Stimulated activated CD4-positive, alpha-beta T cell treated with anti-CD3 and anti-CD28 coated beads, Interleukin-1b, Interleukin-23, amount 100 ng/mL, for 48 hours (primary cell): ENCODE results near the gene ZFP91.
A peak's percentile ranks its signal among the peaks of the same experiment; 100 is the strongest.

Source experiments
- DNase-seq: peaks from one replicate; pipeline ENCODE4 v3.0.0-alpha.2; 2020

The ZFP91 gene

DNA sequence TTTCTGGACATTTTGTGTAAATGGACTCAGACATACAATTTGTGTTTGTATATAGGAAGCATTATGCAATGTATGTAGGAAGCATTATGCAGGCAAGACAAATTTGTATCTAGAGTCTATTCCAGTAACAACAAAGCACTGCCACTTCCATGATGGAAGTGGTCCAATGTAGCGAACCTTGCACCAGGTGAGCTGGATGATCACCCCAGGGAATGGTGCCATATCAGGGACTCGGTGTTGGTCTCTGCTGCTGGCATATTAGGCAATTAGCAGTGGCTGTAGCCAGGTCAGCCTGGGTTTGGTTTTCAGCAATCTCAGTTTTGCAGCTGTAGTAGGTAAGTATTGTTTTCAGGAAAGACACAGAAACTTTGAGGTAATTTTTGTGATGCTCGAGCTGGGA is 12.8 kb downstream of the ZFP91 start:
- DNase-seq: no peak

- DNase-seq: peak; percentile 81
These were observed 14.1 kb downstream of the ZFP91 start for GRCh38 chr11:58592760-58593472.

DNA sequence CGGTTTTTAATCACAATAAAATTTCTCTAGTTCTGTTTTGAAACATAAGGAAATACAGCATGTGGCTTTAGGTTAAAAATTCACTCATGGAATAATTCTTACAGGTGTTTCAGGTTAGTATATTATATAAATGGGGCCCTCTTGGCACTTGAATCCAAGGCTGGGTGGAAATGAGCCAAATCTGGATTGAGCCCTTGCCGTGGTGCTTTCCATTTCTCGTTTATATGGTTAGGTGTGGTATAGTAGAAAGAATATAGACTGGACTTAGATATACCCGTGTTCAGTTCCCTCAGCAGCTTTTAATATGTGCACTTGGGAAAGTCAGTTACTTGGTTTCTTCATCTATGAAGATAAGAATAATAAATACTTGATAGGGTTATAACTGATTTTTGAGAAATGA is 16.0 kb downstream of the ZFP91 start:
- DNase-seq: no peak

DNA sequence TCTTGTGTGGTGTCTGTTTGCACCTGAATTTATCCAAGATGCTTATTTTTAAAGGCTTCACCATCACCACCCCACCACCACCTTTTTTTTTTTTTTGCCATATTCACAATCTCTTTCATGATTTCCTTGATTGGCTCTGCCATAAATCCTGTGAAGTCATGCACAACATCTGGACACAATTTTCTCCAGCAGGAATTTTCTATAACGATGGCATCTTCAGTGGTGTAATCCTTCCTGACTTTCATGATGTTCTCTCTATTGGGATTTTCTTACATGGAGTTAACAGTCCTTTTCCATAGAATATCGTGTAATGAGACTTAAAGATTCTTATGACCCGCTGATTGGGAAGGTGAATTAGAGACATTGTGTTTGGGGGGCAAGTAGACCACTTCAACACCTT is 17.8 kb downstream of the ZFP91 start:
- DNase-seq: no peak

DNA sequence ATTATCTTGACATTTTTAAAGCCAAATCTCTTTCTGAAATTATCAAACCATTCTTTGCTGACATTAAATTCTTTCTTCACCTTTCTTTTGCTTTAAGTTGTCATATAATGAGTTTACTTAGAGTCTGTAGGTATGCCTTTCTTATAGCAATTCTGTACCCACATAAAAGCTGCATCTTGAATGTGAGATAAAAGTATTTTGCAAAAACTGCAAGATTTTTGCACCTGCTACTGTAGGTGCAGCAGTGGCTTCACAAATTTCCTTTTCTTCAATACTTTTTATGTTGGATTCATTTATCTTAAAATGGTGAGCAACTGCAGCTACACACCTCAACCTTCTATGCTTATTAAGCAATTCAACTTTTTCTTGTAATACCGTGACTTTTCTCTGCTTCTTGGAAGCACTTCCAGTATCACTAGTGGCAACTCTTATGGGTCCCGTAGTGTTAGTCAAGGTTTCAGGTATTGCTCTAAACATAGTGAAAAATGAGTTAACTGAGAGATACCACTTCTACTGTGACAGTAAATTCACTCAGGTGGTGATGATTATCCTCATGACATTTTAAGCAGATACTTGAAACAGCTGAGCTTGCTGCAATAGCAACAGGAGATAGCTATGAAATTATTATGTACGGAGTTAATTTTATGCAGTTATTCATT is 18.8 kb downstream of the ZFP91 start:
- DNase-seq: no peak

- no peak for DNase-seq
These were observed 21.6 kb downstream of the ZFP91 start for GRCh38 chr11:58600510-58600909.

DNA sequence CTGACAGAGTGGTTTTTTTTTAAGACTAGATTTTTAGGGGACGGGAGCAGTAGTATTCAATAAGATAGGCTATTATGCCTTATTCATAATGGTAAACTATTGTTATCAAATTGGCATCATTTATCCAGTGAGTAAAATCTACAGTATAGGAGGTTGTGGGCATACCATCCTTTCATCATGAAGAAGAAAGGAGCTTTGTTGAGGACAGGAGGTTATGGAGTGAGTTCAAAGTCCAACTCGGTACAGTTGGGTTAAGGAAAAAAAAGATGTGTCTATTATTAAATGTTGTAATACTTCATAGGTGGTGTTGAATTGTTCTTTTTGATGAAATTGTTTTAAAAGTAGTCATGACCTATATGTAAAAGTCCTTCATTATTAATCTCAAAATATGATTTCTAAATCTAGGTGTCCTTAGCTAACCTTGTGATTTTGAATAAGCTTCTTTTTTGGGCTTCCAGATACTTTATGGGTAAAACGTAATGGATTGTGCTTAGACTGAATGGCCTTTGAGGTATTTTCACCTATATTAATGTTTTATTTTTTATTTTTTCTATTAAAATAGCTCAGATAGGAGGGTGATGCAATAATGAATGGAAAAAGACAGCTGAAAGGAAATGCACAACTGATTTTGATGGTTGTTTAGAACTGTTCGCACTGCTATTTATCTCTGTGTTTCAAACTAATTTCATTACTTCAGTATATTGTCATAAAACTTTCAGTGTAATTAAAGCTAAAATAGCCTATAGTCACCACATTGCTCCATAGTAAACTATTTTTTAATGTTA is 28.3 kb downstream of the ZFP91 start:
- no peak for DNase-seq

DNA sequence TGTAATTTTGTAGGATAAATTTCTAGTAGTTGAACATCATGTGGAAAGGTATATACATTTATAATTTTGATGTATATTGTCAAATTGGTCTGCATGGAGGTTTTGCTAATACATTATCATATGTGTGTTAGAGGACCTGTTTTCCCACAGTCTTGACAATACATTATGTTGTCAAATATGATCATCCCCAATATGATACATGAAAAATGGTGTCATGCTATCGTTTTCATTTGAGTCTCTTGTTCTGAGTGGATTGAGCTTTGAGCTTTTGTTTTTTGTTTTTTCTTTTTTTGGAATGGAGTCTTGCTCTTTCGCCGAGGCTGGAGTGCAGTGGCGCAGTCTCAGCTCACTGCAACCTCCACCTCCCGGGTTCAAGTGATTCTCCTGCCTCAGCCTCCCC is 29.5 kb downstream of the ZFP91 start:
- no peak for DNase-seq

GRCh38 chr11:58609723-58610122 is 30.9 kb downstream of the ZFP91 start:
- DNase-seq: no peak

DNA sequence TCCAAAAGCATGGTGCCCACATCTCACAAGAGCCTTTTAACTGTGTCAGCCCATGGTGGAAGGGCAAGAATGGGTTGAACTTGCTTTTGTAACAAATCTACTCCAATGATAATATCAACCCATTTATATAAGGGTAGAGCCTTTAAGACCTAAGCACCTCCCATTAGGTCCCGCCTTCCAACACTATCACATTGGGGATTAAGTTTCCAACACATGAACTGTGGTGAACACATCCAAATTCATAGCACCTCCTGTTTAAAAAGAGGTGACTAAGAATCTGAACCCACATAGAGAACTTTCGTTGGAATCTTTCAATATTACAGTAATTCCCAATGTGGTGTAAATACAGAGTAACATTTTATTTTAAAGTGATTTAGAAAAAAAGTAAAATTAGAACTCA is 34.4 kb downstream of the ZFP91 start:
- no peak for DNase-seq

DNA sequence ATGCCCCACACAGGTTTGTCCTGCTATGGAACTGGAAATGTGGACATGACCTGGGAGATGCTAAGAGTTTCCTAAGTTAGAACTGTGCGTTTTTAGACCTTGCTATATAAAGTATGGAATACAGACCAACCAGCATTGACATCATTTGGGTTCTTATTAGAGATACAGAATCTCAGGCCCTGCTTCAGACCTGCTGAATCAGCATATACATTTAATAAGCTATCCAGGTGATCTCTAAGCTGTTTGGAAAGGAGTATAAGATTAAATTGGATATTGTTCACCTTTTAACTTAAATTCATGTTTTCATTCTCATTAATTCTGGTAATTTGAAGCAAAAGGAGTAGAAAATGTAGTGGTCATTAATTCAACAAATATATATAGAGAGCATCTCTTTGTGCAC is 36.7 kb downstream of the ZFP91 start:
- no peak for DNase-seq

GRCh38 chr11:58616594-58616993 is 37.7 kb downstream of the ZFP91 start:
- no peak for DNase-seq

DNA sequence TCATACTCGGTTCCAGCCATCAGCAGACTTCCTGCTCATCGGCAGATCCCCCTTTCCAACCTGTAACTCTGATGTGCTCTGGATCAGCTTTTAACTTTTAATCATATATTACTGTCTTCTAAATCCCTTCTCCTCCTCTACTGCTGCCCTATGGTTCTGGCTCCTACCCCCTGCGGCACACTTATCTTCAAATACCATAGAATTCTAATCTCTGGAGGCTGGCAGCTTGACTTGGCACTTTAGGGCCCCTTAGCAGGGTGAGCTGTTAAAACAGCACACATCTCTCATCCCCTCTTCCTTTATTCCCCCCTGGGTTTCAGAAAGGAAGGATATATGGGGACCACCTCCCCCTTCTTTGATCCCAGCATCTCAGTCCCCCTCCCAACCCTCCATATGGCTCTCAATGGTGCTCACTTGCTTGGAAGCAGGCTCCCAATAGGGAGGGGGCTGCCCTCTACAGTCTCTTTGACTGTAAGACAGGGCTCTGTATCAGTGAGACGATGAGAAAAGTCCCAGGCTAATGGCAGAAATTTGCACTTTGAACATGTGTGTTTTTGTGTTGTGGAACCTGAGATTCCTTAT is 39.2 kb downstream of the ZFP91 start:
- DNase-seq: no peak

GRCh38 chr11:58621586-58622262 is 42.9 kb downstream of the ZFP91 start:
- DNase-seq: no peak

- DNase-seq: no peak
These were observed 43.5 kb downstream of the ZFP91 start, which contains the start of gene CNTF for GRCh38 chr11:58622344-58622743. Gene CNTF (plus strand): TSS chr11:58622665. CDS start chr11:58622753, 88 bp downstream.

DNA sequence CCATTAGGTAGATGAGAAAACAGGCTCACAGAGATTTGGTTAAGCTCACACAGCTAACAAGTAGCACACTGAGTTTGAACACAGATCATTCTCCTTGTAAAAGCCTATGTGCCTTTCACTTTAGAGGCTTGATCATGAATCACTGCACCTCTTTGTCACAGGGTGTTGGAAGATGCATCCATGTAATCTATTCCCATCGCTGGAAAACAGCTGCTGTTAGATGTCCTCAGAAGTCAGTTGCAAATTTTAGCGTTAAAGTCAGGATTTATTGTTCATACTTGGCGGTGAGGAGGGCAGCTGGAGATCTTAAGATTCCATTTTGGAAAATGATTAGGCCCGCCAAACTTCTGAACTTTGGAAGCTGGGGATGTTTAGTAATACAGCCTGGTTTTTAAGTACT is 46.2 kb downstream of the ZFP91 start:
- no peak for DNase-seq

GRCh38 chr11:58625826-58626460 is 47.1 kb downstream of the ZFP91 start:
- DNase-seq: no peak

GRCh38 chr11:58626934-58627483 is 48.1 kb downstream of the ZFP91 start:
- DNase-seq: no peak

DNA sequence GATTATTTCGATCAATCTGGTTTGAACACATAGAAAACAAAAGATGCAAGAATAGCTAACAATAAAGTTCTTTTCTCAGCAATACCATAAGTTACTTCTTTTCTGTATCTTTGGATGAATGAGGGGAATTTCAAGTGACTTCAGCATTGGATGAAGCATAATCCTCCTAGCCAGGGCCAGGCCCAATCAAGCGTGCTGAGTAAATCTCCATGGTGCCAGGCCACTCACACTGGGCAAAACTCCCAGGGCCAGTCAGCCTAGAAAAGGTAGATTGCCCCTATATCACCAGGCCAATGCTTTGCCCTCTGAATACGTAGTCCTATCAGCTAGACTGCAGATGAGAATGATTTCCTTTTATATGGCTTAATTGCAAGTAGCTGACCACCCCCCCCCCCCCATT is 49.6 kb downstream of the ZFP91 start:
- no peak for DNase-seq

- no peak for DNase-seq
These were observed 51.0 kb downstream of the ZFP91 start for GRCh38 chr11:58629857-58630256.

DNA sequence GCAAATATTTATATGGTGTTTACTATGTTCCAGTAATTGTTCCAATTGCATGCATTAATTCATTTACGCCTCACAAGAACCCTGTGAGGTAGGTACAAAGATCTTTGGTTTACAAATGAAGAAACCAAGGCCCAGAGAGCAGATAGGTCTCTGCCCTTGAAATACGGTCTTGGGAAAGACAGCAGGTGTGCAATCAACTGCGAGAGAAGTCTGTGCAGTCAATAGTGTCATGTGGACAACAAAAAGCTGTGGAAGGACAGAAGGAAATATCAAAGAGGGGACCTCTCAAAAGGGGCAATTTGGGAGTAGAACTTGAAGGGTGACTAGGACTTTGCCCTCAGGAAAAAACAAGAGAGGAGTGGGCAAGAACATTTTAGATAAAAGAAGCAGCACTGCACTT is 52.5 kb downstream of the ZFP91 start:
- no peak for DNase-seq

DNA sequence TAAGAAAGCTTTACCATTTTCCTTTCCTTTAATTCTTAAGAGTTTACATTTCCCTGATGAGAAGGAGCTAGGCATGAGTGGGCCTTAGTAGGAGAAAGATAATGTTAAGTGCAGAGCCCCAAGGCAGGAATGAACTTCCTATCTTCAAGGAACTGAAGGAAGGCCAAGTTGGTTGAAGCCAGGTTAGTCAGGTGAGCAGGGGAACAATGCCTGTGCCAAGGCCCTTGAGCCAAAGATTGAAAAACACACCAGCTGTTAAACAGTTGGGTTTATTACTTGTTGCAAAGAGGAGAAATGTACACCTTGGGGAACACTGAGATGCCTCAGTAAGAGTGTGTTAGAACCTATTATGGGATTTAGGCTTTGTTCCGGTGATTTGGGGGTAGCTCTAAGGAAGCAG is 53.6 kb downstream of the ZFP91 start:
- DNase-seq: no peak
